Thyroid gland (tissue), 4 donors: ENCODE results near the gene KSR1. TPM values are rescaled to one million over a fixed set of nuclear protein-coding genes. Genes with fewer than 3 reads are reported as not detected.
"Not testable (repeated sequence)": the region's sequence is repeated elsewhere in the genome, so short reads cannot be mapped to it uniquely, and the experiment has no call there.

ENCODE experiments used
- DNase-seq, 2 donors: peaks; one replicate each; pipeline ENCODE4 v3.0.0-alpha.2; 2019
- H3K27ac ChIP-seq, 3 donors: fragments of 200-600 bp; sonication (generic); 1 replicate in 2 of 3; 2 replicates in 1 of 3; pipeline ENCODE4 v1.5.1; 2016 to 2019; ENCODE audit warnings: mild to moderate bottlenecking in 1 of 3, moderate library complexity in 1 of 3
- H3K27me3 ChIP-seq: fragments of 200-600 bp; sonication (generic); one replicate; pipeline ENCODE4 v1.5.1; 2019
- H3K36me3 ChIP-seq, 2 donors: fragments of 200-600 bp; sonication (generic); one replicate each; pipeline ENCODE4 v1.5.1; 2016 to 2019
- H3K4me1 ChIP-seq, 2 donors: fragments of 200-600 bp; sonication (generic); one replicate each; pipeline ENCODE4 v1.5.1; 2017 to 2019
- H3K4me3 ChIP-seq, 3 donors: fragments of 200-600 bp; sonication (generic); replicated peaks in 1 of 3; 1 replicate in 2 of 3; 2 replicates in 1 of 3; pipeline ENCODE4 v1.5.1; 2016; ENCODE audit warnings: mild to moderate bottlenecking in 1 of 3
- H3K9me3 ChIP-seq: fragments of 200-600 bp; sonication (generic); one replicate; pipeline ENCODE4 v1.5.1; 2017
- POLR2A ChIP-seq, 2 donors: fragments of 450-650 bp; IDR thresholded peaks; one replicate each; pipeline ENCODE4 v1.6.1; 2017; ENCODE audit warnings: antibody characterized with exemption in 2 of 2, mild to moderate bottlenecking in 2 of 2, moderate library complexity in 1 of 2
- WGBS, 2 donors: methylation state at CpG; one replicate each; pipeline ENCODE4 v1.1.5; 2017; 5-methylcytosine and 5-hydroxymethylcytosine counted together
- intact Hi-C: fragments of 100-400 bp; cut with DNase I; formaldehyde crosslinking; loops from one replicate; pipeline ENCODE4 v1.15.1; 2023
- total RNA-seq, 4 donors: library from RNA; depleted of rRNA; stranded (reverse); fragments of >200 nt; gene quantifications; one replicate each; pipeline ENCODE4 v1.2.3, GENCODE V29; 2016
- TF ChIP-seq, protein P1 (sequence below), 6 experiments: fragments of 200-600 bp in 3 of 6; fragments of 450-650 bp in 3 of 6; sonication (generic) in 3 of 6; IDR thresholded peaks; one replicate each; pipeline ENCODE4 v1.5.1; 2016 to 2019; ENCODE audit warnings: antibody characterized with exemption in 6 of 6, mild to moderate bottlenecking in 2 of 6, inconsistent platforms in 1 of 6, moderate library complexity in 1 of 6

The KSR1 gene
- total RNA-seq, 4 donors from 2014 or later: 35.9 to 75.5 (median 67.7) TPM

DNA sequence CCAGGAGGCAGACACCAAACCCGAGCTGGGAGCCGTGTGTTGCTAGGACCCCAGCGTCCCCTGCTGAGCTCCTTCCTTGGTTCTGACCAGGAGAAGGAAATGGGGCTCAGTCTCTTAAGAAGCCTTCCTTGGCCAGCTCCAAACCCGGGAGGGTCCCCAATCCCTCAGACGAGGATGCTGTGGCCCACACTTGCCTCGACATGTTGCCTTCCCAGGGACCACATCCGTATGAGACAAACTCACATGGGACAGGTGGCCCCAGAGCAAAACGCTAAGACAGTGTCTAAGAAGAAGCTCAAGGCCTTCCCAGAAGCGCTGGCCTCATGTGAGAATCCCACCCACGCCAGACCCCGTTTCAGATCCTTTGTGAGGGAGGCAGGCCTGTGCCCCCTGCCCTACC lies 194.6 kb downstream of the KSR1 start:
- TF ChIP-seq, protein P1, sequence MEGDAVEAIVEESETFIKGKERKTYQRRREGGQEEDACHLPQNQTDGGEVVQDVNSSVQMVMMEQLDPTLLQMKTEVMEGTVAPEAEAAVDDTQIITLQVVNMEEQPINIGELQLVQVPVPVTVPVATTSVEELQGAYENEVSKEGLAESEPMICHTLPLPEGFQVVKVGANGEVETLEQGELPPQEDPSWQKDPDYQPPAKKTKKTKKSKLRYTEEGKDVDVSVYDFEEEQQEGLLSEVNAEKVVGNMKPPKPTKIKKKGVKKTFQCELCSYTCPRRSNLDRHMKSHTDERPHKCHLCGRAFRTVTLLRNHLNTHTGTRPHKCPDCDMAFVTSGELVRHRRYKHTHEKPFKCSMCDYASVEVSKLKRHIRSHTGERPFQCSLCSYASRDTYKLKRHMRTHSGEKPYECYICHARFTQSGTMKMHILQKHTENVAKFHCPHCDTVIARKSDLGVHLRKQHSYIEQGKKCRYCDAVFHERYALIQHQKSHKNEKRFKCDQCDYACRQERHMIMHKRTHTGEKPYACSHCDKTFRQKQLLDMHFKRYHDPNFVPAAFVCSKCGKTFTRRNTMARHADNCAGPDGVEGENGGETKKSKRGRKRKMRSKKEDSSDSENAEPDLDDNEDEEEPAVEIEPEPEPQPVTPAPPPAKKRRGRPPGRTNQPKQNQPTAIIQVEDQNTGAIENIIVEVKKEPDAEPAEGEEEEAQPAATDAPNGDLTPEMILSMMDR (IDR thresholded peaks at IDR 0.05): no peak
- TF ChIP-seq POLR2A (IDR thresholded peaks at IDR 0.05): no peak
- no peaks in the 10 kb centered on the region for H3K4me1 ChIP-seq
- H3K27ac ChIP-seq: no peak overlapping the region
- H3K36me3 ChIP-seq: no peaks in the 10 kb centered on the region
- no peaks in the 10 kb centered on the region for H3K9me3 ChIP-seq
- no peak overlapping the region for H3K4me3 ChIP-seq
- no peaks in the 10 kb centered on the region for H3K27me3 ChIP-seq
- 81 to 82% methylated on average over 3 to 11 of the region's 11 CpGs for WGBS, 2 donors
- intact Hi-C loops: loop anchor here (5.0 kb wide), 2 partner anchors 49 to 106 kb away; no protein-coding TSS in a partner anchor
- DNase-seq: no peak

DNA sequence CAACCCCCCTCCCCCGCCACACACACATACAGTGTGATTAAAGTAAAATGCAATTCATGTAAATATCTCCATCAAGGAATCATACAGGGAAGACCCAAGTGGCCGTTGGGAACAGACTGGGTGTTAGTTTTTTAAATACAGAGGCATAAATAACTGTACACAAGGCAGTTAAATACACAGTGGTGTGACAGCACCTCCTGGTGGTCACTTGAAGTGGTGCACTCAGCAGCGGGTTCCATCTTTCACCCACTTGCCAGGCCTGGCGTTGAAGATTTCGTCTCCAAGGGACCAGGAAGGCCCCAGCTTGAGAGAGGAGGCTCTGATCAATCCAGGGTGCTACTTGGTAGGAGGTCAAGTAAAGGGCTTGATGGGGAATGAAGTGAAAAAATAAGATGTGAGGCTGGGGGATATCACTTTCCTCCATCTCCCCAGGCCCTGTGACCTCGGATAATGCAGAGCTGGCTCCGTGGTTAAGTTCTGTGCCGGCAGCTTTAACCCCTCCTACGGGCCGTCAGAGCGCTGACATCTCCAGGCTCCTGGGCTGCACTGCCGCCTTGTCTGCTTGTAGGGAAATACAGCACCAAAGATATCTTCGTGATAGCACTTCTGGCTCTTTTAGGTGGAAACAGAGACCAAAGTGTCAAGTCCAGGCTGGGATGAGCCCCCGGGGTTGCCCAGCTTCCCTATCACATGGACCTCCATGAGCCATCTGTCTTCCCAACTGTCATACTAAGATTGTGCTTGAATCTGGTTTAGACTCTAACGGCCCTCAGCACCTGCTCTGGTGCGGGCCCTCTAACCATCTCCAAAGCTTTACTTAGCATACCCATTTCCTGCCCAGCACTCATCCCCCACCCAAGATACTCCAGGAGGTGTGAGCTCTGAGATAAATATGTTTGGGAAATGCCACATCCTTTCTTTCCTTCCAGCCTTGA lies 195.4 kb downstream of the KSR1 start:
- peak; percentile 44 to 59 for DNase-seq
- 47 to 54% methylated on average over 16 of the region's 16 CpGs for WGBS, 2 donors

DNA sequence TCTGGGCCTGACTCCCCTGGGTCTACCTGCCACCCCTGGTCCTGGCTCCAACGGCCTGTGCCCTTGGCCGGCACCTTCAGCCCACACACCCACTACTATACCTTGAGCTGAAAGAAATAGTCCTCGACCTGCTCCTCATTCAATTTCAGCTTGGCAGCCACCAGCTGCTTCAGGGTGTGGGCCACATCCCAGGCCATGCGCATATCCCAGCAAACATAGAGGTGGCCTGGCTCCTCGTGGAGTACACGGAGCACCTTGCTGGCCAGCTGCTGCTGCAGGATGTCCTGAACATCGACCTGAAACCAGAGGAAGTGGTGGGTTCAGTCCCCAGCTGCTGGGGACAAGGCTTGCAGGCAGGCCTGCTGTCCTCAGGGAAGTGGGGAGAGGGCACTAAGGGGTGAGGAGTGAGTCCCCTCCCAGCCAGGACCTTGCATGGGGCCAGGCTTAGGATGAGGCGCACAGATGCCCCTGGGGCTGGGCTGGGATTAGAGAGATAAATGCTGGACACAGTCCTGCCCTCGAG lies 197.3 kb downstream of the KSR1 start:
- 80 to 84% methylated on average over 5 to 9 of the region's 9 CpGs for WGBS, 2 donors

More for the DNA sequence above, 195.4 kb downstream of the KSR1 start:
- no peaks in the 10 kb centered on the region for H3K4me1 ChIP-seq
- intact Hi-C loops: loop anchor here (5.0 kb wide), 2 partner anchors 49 to 106 kb away; no protein-coding TSS in a partner anchor
- no peaks in the 10 kb centered on the region for H3K27me3 ChIP-seq
- TF ChIP-seq POLR2A (IDR thresholded peaks at IDR 0.05): no peak
- TF ChIP-seq, protein P1 (IDR thresholded peaks at IDR 0.05): peak; percentile 58 to 83 (median 72)
- no peak overlapping the region for H3K27ac ChIP-seq
- no peaks in the 10 kb centered on the region for H3K9me3 ChIP-seq
- no peaks in the 10 kb centered on the region for H3K36me3 ChIP-seq
- H3K4me3 ChIP-seq: no peak overlapping the region

GRCh38 chr17:27654136-27654535 lies 197.9 kb downstream of the KSR1 start:
- no peaks in the 10 kb centered on the region for H3K27me3 ChIP-seq
- WGBS, 2 donors: 96 to 99% methylated on average over 4 to 11 of the region's 15 CpGs
- H3K4me3 ChIP-seq: no peak overlapping the region
- TF ChIP-seq, protein P1 (IDR thresholded peaks at IDR 0.05): no peak
- no peak for TF ChIP-seq POLR2A (IDR thresholded peaks at IDR 0.05)
- H3K9me3 ChIP-seq: no peaks in the 10 kb centered on the region
- no peaks in the 10 kb centered on the region for H3K4me1 ChIP-seq
- intact Hi-C loops: loop anchor here (5.0 kb wide), 2 partner anchors 52 to 103 kb away; no protein-coding TSS in a partner anchor
- no peak overlapping the region for H3K27ac ChIP-seq
- no peaks in the 10 kb centered on the region for H3K36me3 ChIP-seq
- no peak for DNase-seq

More for the DNA sequence above, 197.3 kb downstream of the KSR1 start:
- not testable (repeated sequence) for H3K4me3 ChIP-seq, DNase-seq, H3K4me1 ChIP-seq, H3K36me3 ChIP-seq, H3K9me3 ChIP-seq, H3K27me3 ChIP-seq, H3K27ac ChIP-seq
- intact Hi-C loops: loop anchor here (5.0 kb wide), 2 partner anchors 51 to 104 kb away; no protein-coding TSS in a partner anchor

DNA sequence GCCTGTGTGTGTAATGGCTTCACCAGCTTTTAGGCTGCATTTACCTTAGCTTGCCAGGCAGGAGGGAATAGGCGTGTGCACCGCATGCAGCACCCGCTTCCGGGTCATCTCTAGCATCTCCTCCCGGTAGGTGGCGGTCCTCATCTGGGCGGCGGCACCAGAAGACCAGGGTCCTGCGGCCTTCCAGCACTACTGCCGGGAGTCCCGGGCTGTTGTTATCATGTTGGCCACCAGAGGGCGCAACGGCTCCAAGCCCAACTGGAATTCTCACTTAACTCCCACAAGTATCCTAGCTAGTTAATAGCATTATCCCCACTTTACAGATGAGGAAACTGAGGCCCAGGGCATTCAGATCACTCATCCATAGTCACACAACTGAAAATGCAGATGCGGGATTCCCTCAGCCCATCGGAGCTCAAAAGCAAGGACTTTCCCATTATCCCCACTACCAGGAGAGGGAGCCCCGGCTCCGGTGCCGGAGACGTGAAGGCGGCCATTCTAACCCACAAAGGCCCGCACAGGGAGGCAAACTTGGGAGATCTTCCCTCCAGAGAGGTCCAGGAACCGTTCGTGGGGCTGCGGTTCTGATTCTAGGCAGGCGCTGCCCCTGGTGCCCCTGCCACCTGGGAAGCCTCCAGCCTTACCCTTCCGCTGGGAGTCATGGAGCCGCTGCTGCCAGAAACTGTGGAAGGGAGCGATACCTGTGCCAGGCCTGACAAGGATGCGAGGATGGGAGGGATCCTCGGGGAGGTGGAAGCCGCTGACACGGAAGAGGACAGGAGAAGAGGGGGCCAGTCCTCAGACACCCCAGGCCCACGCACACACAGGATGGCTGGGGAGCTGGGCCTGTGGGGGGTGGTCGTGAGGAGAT lies 198.6 kb downstream of the KSR1 start:
- intact Hi-C loops: loop anchor here (5.0 kb wide), 2 partner anchors 53 to 102 kb away; no protein-coding TSS in a partner anchor
- no peaks in the 10 kb centered on the region for H3K4me1 ChIP-seq
- no peaks in the 10 kb centered on the region for H3K27me3 ChIP-seq
- H3K36me3 ChIP-seq: no peaks in the 10 kb centered on the region
- H3K27ac ChIP-seq: no peak overlapping the region
- no peak overlapping the region for H3K4me3 ChIP-seq
- no peaks in the 10 kb centered on the region for H3K9me3 ChIP-seq
- DNase-seq: peak; percentile 64 to 68
- 49 to 70% methylated on average over 21 to 31 of the region's 34 CpGs for WGBS, 2 donors
- TF ChIP-seq, protein P1 (IDR thresholded peaks at IDR 0.05): peak; percentile 74 to 88 (median 81)
- TF ChIP-seq POLR2A (IDR thresholded peaks at IDR 0.05): no peak

GRCh38 chr17:27655525-27656111 lies 199.4 kb downstream of the KSR1 start:
- H3K27ac ChIP-seq, intact Hi-C loops, DNase-seq, H3K9me3 ChIP-seq, H3K27me3 ChIP-seq, H3K4me1 ChIP-seq, H3K4me3 ChIP-seq, H3K36me3 ChIP-seq: not testable (repeated sequence)
- 75 to 83% methylated on average over 13 to 16 of the region's 16 CpGs for WGBS, 2 donors

DNA sequence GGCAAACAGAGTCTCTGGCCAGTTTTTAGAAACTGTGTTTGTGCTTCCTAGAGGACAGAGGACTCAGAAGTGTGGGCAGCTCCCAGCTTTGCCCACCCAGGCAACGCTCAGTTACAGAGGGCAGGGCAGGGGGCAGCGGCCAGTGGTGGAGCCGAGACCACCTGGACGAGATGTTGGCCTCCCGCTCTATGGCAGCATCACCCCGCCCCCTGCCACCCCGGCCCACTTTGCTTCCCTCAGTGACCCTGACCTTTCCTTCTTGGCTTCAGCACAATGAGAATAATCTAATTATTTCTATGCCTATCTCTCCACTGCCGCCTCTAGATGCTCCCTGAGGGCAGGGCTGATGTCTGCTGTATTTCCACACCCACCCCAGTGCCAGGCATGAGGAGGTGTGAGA lies 200.4 kb downstream of the KSR1 start:
- not testable (repeated sequence) for H3K4me1 ChIP-seq

More for the DNA sequence above, 200.4 kb downstream of the KSR1 start:
- DNase-seq, H3K9me3 ChIP-seq, H3K4me3 ChIP-seq, H3K27ac ChIP-seq, intact Hi-C loops, H3K36me3 ChIP-seq, H3K27me3 ChIP-seq: not testable (repeated sequence)
- WGBS, 2 donors: 79 to 88% methylated on average over 7 to 8 of the region's 8 CpGs
